Right hindlimb (tissue), 1 donor: ENCODE results near the gene JMJD8.
"Not testable (repeated sequence)": the region's sequence is repeated elsewhere in the genome, so short reads cannot be mapped to it uniquely, and the experiment has no call there.

Experiments
- DNase-seq: peaks from one replicate; pipeline ENCODE4 v3.0.0-alpha.2; 2018

Gene JMJD8

DNA sequence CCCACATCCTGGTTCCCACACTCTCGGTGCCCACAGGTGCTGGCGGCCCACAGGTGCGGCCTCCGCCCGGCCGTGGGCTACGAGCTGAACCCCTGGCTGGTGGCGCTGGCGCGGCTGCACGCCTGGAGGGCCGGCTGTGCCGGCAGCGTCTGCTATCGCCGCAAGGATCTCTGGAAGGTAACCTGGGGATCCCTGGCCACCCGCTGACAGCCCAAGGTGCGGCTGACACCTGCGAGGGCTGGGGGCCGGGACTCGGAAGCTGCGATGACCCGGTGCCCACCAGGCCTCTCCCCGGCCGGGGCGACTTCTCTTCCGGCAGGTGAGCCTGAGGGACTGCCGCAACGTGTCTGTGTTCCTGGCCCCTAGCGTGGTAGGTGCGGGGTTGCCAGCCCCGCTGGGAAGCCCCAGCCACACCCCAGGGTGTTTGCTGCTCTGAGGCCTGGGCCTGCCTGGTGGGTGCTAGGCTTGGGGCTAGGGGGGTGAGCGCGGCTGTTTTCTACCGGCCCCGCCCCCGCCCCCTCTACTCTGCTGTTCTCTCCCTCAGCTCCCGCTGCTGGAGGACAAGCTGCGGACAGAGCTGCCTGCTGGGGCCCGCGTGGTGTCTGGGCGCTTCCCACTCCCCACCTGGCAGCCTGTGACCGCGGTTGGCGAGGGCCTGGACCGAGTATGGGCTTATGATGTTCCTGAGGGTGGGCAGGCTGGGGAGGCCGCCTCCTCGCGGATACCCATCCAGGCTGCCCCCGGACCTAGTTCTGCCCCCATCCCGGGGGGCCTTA lies 37.8 kb upstream of the JMJD8 start:
- no peak for DNase-seq

DNA sequence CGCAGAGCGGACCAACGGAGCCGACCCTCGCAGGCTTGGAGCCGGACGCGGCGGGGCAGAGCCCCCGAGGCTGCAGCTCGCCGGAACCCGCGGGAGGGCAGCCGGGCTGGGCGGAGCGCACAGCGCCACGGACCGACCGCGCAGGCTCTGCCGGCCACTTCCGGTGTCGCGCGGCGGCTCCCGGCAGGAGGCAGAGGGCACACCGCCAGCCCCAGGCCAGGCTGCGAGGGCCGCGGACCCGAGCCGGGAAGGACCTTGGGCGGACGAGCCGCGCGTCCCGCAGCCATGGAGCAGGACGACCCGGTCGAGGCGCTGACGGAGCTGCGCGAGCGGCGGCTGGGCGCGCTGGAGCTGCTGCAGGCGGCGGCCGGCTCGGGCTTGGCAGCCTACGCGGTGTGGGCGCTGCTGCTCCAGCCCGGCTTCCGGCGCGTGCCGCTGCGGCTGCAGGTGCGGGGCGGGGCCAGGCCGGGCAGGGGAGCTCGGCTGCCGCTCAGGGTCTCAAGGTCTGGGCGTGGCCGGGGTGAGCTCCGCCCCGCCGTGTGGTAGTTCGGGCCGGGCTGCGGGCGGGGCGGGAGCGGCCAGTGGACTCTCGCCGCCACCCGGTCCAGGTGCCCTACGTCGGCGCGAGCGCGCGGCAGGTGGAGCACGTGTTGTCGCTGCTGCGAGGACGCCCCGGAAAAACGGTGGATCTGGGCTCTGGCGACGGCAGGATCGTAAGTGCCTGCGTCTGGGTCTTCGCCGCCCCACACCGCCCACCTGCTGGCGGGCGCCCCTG lies 37.0 kb upstream of the JMJD8 start, which contains the start of gene ANTKMT:
TSS of gene ANTKMT (plus strand) at position 157 of the 775 bp plus-strand sequence. CDS start at position 286, 129 bp downstream.
- peak; percentile 83 for DNase-seq

DNA sequence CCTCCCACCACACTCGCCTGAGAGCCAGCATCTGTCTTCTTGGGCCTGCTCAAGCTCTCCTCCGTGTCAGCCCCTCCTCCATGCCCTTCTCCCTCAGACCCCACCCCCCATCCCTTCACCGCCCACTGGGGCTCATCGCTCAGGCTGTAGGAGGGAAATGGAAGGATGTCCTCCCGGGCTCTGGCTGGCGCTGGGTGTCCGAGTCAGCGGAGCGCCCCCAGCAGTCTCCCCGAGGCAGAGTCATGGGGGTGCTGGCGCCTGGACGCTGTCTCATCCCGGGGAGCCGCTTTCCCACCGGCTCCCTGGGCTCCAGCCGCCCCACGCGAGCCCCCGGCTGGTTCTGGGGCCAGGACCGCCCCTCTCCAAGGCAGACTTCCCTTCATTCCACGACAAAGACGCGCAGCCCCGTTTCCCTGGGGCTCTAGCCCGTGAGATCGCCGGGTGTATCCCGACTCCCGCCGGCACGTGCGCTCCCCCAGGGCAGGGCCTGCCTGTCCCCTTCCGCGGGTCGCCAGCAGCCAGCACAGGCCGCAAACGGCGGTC lies 36.4 kb upstream of the JMJD8 start:
- DNase-seq, result peak; percentile 87

DNA sequence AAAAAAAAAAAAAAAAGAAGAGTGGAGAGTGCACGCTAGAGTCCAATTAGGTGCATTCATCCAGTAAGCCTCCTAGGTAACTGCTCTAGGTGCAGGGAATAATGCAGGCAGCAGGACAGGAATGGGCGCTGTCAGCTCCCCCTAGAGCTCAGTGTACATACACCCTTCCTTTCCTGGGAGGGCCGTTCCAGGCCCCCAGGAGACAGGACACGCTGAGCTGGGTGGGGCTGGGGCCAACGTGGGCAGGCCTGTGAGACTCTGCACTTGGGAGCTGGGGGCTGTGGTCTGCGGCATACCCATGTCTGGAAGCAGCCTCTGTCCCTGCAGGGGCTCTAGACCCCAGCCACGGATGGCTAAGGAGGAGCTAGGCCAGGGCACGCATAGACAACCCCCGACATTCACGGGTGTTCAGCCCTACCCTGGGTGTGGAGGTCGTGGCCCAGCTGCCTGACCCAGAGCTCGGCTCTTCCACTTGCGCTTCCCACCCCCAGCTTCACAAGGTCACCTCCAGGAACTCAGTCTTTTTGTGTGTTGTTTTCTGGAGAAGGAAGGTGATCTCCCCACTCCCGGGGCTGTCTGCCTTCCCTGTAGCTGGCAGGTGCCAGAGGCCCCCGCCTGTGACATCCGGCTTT lies 35.8 kb upstream of the JMJD8 start:
- DNase-seq, result no peak

DNA sequence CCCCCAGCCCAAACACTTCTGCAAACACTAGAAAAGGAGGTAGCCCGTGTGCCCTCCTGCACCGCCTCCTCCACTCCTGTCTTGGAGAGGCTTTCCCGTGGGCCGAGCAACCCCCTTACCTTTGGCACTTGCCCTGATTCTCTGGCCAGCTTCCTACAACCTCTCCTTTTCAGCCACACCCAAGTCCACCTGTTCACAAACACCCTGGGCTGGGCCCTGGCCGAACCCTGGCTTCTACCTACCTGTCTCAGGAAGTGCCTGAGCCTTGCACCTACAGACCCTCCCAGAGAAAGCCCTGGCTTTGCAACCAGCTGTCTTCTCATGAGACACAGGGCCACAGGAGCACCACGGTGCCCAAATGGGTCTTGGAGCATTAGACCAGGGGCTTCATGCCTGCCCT lies 34.8 kb upstream of the JMJD8 start:
- no peak for DNase-seq

DNA sequence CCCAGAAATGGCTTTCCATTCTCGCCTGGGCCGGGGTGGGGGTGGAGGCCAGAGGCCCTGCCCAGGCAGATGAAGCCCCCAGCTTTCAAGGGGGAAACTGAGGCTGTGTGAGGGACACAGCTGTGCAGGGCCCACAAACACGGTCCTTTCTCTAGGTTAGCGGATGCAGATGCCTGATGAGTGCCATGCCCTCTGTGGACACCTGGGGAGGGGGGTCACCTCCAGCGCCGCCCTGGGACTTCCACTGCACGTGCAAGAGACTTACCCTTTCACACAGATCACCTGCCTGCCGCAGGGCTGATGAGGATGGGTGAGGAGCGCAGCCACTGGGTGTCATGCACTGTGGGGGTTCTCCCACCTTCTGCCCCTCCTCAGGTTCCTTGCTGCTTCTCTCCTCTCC lies 34.3 kb upstream of the JMJD8 start:
- DNase-seq, result no peak

DNA sequence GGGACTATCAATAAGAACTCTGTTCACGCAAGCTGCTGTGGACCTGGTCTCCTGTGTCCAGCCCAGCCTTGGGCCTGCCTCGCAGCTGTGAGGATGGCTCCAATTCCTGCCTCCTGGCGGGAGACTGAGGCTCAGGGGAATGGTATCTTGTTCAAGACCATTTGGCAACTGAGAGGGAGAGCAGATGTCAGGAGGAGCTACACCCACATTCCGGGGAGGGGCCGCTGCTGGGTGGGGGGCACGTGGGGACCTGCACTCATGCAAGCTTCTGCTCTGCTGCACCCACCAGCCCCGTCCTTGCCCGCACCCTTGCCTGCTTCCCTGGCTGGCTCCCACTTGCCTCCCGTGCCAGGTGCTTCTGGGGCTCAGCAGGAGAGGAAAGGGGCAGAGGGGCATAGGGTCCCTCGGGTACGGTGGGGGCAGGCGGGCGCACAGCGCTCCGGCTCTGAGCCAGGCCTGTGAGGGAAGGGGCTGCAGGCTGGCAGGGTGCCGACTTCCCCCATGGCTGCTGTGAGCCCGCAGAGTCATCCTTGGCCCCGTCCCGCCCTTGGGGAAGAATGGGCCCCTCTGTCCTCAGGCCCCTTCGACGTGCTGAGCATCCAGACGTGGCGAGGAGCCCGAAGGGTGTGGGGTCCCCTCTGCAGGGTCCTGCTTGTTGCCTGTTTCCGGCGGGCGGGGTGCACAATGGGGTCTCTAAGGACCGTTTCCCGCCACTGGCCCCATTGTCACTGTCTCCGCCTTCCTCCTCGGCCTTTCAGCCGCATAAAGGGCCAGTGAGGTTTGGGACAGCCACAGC lies 33.5 kb upstream of the JMJD8 start:
- no peak for DNase-seq

DNA sequence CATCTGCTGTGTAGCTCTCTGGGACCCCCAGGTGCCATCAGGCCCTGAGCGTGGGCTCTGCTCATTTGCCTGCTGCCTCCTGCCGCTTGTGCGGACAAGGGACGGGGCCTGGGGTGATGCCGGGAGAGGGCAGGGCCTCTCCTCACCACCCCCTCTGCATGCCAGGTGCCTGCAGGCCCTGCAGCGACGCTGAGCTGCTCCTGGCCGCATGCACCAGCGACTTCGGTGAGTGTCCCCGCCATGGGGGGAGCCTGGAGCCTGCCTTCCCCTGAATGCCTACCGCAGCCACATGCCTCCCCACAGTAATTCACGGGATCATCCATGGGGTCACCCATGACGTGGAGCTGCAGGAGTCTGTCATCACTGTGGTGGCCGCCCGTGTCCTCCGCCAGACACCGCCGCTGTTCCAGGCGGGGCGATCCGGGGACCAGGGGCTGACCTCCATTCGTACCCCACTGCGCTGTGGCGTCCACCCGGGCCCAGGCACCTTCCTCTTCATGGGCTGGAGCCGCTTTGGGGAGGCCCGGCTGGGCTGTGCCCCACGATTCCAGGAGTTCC lies 32.7 kb upstream of the JMJD8 start:
- no peak for DNase-seq

DNA sequence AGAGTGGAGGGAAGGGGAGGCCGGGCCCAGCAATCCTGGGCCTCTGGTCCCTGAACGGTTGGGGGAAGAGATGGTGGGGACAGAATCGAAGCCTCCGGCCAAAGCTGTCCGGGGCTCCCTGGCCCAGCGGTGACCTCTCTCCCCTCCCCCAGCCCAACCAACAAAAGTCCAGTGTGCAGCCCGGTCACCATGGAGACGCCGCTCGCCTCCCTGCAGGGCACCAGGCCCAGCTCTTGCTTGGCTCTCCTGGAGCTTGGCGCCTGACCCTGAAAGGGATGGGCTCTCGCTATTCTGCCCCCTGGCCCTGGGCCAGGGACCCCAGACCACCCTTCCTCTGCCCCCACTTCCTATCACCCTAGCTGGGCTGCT lies 32.0 kb upstream of the JMJD8 start:
- peak; percentile 65 for DNase-seq

DNA sequence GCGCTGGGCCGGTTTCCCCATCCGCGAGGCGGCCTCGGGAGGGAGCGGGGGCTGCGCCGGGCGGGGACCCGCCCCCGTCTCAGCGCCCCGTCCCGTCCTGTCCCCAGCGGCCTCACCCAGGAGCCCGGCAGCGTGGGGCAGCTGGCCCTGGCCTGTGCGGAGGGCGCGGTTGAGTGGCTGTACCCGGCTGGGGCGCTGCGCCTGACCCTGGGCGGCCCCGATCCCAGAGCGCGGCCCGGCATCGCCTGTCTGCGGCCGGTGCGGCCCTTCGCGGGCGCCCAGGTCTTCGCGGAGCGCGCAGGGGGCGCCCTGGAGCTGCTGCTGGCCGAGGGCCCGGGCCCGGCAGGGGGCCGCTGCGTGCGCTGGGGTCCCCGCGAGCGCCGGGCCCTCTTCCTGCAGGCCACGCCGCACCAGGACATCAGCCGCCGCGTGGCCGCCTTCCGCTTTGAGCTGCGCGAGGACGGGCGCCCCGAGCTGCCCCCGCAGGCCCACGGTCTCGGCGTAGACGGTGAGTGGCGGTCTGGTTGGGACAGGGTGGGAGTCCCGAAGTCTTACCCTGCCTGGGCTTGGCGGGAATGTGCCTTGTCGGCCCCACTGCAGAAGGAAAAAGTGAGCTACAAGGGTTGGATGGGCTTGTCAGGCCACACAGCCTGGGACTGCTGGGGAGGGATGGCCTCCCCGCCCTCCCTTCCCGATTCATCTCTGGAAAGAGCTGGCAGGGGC lies 31.5 kb upstream of the JMJD8 start:
- no peak for DNase-seq

DNA sequence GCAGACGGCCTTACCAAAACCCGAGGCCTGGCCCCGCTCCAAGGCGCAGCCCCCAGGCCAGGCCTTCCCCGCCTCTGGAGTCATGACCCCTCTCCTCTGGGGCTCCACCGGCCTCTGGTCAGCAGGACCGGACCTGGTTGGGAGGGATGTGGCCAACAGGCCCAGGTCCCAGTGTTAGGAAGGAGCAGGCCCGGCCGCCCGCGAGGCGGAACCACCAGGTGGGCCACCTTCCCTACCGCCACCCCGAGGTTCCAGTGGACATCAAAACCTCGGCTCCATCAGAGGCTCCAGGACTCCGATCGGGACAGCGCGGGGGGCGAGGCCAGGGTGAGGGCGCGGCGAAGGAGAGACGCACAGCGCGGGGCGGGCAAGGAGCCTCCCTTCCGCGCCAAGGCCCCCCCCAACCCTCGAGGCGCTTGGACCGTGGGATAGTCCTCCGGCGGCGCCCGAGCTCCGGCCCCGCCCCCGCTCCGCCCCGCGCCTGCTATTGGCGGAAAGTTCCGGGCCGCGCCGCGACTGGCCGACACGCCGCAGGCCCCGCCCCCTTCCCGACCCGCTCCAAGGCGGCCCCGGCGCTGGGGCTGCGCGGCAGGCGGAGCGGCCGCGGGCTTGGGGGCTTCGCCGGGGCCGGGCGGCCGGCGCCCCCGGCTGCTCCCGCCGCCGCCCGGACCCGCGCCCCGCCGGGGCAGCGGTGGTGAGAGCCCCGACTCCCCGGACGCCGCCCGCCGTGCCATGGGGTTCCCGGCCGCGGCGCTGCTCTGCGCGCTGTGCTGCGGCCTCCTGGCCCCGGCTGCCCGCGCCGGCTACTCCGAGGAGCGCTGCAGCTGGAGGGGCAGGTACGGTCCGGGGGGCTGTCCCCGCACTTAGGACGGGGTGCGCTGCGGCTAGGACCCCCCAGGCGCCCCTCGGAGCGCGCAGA lies 30.7 kb upstream of the JMJD8 start, which contains the start of gene METRN:
TSS of gene METRN (plus strand) at position 561 of the 919 bp plus-strand sequence. CDS start at position 733, 172 bp downstream.
- DNase-seq, result peak; percentile 94

DNA sequence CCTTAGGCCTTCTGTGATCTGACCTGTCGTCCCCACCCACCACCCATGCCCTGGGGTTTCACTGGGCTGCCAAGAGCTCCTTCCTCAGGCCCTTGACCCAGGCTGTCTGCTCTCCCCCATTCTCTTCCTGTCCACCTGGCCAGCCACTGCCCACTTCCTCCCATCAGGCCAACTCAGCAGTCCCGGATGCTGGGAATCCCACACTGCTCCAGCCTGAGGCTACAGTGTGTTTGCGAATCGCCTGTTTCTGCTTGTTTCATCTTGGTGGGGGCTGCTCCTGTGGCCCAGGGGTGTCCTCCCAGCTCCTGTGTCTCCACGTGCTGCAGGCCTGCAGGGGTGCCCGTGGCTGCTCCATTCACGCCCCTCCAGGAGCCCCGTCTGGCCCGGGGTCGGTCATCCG lies 29.9 kb upstream of the JMJD8 start:
- no peak for DNase-seq

DNA sequence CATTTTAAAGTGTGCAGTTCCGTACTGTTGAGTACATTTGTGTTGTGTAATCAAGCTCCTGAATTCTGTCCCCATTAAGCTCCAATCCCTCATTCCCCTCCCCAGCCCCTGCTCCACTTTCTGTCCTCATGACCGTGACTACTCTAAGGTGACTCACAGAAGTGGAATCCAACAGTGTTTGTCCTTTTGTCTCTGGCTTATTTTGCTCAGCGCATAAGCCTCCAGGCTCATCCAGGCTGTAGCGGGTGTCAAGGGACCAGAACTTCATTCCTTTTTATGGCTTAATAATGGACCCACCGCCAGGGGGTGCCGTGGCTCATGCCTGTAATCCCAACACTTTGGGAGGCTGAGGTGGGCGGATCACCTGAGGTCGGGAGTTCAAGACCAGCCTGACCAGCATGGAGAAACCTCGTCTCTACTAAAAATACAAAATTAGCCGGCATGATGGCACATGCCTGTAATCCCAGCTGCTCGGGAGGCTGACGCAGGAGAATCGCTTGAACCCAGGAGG lies 28.7 kb upstream of the JMJD8 start:
- not testable (repeated sequence) for DNase-seq

DNA sequence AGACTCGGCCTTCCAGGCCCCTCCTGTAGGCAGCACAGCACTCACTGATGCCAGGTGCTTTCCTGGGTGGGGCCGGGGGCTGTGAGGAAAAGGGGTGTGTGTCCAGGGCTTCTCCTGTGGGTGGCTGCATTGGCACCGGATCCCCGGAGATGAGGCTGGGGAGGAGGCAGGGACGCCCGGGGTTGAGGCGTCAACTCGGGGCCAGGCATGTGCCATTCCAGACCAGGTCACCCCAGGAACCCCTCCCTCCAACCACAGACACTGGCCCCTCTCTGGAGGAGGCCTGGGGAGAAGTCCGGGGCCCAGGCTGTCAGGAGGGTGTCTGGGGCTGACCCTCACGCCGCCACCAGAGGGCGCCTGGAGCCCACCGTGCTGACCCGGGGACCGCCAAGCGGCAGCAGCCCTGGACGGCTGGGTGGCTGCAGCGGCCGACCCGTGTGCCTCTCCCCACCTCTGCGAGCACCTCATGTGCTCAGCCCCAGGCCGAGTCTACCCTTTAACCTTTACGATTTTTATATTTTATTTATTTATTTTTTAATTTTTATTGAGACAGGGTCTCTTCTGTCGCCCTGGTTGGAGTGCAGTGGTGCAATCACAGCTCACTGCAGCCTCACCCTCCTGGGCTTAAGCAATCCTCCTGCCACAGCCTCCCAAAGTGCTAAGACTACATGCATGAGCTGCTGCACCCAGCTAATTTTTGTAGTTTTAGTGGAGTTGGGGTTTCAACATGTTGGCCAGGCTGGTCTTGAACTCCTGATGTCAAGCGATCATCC lies 27.6 kb upstream of the JMJD8 start:
- peak; percentile 79 for DNase-seq

DNA sequence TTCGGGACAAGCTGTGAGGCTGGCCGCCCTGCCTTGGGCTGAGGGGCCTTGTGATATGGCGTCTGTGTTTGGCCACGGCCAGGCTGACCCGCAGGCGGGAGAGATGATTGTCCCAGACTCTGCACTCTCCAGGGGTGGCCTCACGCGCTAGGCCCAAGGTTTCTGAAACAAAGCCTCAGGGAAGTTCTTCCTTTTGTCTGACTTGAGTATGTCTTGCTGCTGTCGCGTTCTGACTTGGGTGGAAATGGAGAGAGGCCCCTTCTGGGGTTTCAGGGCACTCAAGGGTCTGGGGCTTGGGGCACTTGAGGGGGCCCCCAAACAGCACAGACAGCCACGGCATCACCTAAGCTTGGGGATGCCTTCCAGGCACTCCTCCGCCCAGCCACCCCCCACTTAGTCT lies 26.9 kb upstream of the JMJD8 start:
- no peak for DNase-seq

DNA sequence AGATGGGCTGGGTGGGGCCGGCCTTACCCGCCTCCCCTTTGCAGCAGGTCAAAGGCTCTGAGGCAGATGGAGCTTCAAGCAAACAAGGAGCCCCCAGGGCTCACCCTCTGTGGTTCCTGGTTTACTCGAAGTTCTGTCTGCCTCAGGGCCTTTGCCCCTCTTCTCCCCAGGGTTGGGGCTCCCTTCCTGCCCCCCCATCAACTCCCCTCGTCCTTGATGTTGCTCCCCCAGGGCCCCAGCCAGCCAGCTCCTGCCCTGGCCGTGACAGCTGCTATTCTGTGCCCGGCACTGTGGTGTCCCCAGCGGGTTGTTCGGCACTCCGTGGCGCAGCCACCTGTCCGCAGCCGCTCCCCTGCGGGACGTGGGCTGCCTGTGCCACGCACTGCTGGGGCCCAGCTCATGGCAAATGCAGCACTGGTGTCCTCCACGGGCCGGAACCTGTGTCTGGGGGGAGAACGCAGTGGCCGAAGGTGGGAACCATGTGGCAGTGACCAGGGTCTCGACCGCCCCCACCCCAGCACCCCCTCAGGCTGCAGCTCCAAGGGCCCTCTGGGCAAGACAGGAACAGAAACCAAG lies 26.5 kb upstream of the JMJD8 start:
- no peak for DNase-seq

DNA sequence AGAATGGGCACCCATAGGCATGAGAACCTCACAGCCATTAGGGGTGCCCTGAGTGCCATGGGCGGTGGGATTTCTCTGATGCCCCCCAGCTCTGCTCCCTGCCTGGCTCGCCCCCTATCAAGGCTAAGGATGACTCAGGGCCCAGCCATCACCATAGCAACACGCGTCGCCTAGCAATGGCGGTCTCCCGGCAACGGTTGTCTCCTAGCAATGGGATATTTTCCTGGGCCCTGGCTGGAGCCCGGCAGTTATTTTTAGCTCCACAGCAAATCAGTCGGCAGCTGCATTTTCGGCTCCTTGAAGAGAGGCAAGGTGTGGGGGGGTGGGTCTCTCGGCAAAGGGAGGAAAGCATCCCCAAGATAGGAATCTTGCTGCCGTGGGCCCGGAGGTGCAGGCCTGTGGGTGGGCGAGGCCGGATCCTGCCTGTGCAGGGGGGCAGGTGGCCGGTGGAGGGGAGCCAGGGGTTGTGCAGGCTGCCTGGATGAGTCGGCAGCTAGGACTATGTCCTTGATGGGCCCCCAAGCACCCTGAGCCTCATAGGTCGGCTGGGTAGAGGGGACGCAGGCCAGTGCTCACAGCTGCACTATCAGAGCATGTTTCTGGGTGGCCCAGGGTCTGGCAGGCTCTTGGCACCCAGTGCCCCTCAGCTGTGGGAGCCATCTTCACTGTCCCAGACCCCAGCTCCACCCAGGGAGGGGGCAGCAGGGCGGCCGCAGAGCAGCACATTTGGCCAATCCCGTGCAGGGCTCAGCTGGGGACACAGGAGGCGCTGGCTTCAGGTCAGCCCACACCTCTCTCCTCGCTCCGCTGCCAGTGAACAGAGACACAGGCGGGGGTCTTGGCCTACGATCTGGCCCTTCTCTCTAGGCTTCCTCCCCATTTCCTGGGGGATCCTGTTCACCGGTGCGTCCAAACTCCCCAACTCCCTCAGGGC lies 25.7 kb upstream of the JMJD8 start:
- DNase-seq, result peak; percentile 80

DNA sequence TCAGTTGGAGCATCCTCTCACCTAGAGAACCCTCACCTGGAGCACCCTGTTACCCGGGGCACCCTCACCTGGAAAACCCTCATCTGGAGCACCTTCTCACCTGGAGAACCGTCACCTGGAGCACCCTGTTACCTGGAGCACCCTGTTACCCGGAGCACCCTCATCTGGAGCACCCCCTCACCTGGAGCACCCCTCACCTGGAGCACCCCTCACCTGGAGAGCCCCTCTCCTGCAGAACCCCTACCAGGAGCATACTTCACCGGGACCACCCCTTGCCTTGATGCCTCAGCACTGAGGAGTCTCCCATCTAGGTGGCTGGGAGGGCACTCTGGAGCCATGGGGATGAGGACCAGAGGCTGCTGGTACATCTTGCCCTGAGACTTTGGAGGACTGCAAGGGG lies 24.8 kb upstream of the JMJD8 start:
- DNase-seq, result no peak
